A549 (cell line): ENCODE measurements around the gene APAF1.

Experiments used
- CBX2 ChIP-seq: fragments of 200-600 bp; sonication (generic); IDR thresholded peaks from 2 replicates; pipeline ENCODE4 v1.6.1; 2016; ENCODE audit warnings: low read depth, mild to moderate bottlenecking, borderline replicate concordance
- CTCF ChIP-seq: fragments of >200 bp; sonication (Bioruptor Twin); formaldehyde crosslinking; IDR thresholded peaks from 3 replicates; pipeline ENCODE4 v1.5.1; 2016
- JUN ChIP-seq, 2 experiments: fragments of >200 bp; sonication (Bioruptor Twin); formaldehyde crosslinking; IDR thresholded peaks; 2 replicates in 1 of 2; 3 replicates in 1 of 2; pipeline ENCODE4 v1.6.1; 2016 to 2017
- POLR2A ChIP-seq: IDR thresholded peaks from 2 replicates; pipeline ENCODE4 v1.6.1; 2012; ENCODE audit warnings: mild to moderate bottlenecking, low read length
- POLR2AphosphoS2 ChIP-seq: conservative IDR thresholded peaks from 2 replicates; pipeline ENCODE4 v1.6.1; 2012; ENCODE audit warnings: low read length, improper control_type of control experiment, inconsistent platforms

- TF ChIP-seq CTCF, result no peak
- TF ChIP-seq POLR2AphosphoS2, result no peak
- TF ChIP-seq POLR2A, result no peak
- TF ChIP-seq JUN (IDR thresholded peaks at IDR 0.05), result no peak
- no peak for TF ChIP-seq CBX2
Observed at GRCh38 chr12:98684199-98684598, 39.1 kb downstream of the APAF1 start.
